A673 (cell line): ENCODE measurements around the gene NPBWR2. TPM values are rescaled to one million over a fixed set of nuclear protein-coding genes. Genes with fewer than 3 reads are reported as not detected.

Experiments used
- BruUV-seq: library from RNA; stranded (reverse); fragments of 400-500 nt; replicated peaks from 2 replicates; lab custom pipeline; 2021; lab: Mats Ljungman, UMichigan
- CTCF ChIA-PET: fragments of 300-600 bp; sonication (Branson Sonifier 250); formaldehyde crosslinking; loops from one replicate; lab custom pipeline; 2022; ENCODE audit warnings: antibody characterized with exemption; lab: Charles Lee
- POLR2A ChIA-PET: fragments of 300-600 bp; sonication (Branson Sonifier 250); formaldehyde crosslinking; loops from one replicate; lab custom pipeline; 2022; ENCODE audit warnings: antibody characterized with exemption; ENCODE audit not compliant: low non-redundant PET; lab: Charles Lee
- DNase-seq: peaks from one replicate; pipeline ENCODE4 v3.0.0-alpha.2; 2015; ENCODE audit warnings: low spot score
- H3K27ac ChIP-seq: fragments of 200-600 bp; sonication (generic); 2 replicates; pipeline ENCODE4 v1.5.1; 2016; ENCODE audit warnings: mixed run types, low read depth, mild to moderate bottlenecking, mixed read lengths, antibody characterized with exemption, low read length; ENCODE audit not compliant: poor library complexity, severe bottlenecking
- H3K27me3 ChIP-seq: fragments of 200-600 bp; sonication (generic); replicated peaks from 2 replicates; pipeline ENCODE4 v1.6.1; 2017; ENCODE audit warnings: mixed run types, low read depth, mild to moderate bottlenecking, mixed read lengths, antibody characterized with exemption, low read length; ENCODE audit not compliant: insufficient read depth, poor library complexity
- H3K36me3 ChIP-seq: fragments of 200-600 bp; sonication (generic); 2 replicates; pipeline ENCODE4 v1.6.1; 2016; ENCODE audit warnings: mixed run types, mild to moderate bottlenecking, mixed read lengths, antibody characterized with exemption, low read length; ENCODE audit not compliant: insufficient read depth, poor library complexity, severe bottlenecking
- H3K4me1 ChIP-seq: fragments of 200-600 bp; sonication (generic); 2 replicates; pipeline ENCODE4 v1.6.1; 2017; ENCODE audit warnings: mixed run types, mild to moderate bottlenecking, mixed read lengths, antibody characterized with exemption, low read length; ENCODE audit not compliant: insufficient read depth, poor library complexity, severe bottlenecking
- H3K4me3 ChIP-seq: fragments of 200-600 bp; sonication (generic); 2 replicates; pipeline ENCODE4 v1.5.1; 2016; ENCODE audit warnings: low read depth, mixed run types, mild to moderate bottlenecking, mixed read lengths, low read length; ENCODE audit not compliant: poor library complexity, severe bottlenecking
- H3K9me3 ChIP-seq: fragments of 200-600 bp; sonication (generic); 2 replicates; pipeline ENCODE4 v1.6.1; 2016; ENCODE audit warnings: mixed run types, low read depth, mild to moderate bottlenecking, mixed read lengths, antibody characterized with exemption, low read length; ENCODE audit not compliant: poor library complexity, severe bottlenecking
- EZH2 ChIP-seq: fragments of 200-600 bp; sonication (generic); IDR thresholded peaks from 2 replicates; pipeline ENCODE4 v1.6.1; 2017; ENCODE audit warnings: borderline replicate concordance, low read depth, mild to moderate bottlenecking, mixed read lengths, antibody characterized with exemption, low read length; ENCODE audit not compliant: poor library complexity, severe bottlenecking
- intact Hi-C: fragments of 100-400 bp; cut with micrococcal nuclease; formaldehyde crosslinking; loops from one replicate; pipeline ENCODE4 v1.10.0; 2022; ENCODE audit not compliant: unreplicated experiment
- total RNA-seq: library from RNA; stranded (reverse); gene quantifications from 2 replicates; pipeline ENCODE4 v1.2.3, GENCODE V29; 2021
- TF ChIP-seq, protein P1 (sequence below): fragments of 300-800, 200-600 bp; sonication (generic); conservative IDR thresholded peaks from 2 replicates; pipeline ENCODE4 v1.5.1; 2017; ENCODE audit warnings: low read depth, mild to moderate bottlenecking, antibody characterized with exemption, low read length, moderate library complexity, mixed read lengths

NPBWR2 gene
- total RNA-seq, 1 experiment from 2014 or later: not detected

DNA sequence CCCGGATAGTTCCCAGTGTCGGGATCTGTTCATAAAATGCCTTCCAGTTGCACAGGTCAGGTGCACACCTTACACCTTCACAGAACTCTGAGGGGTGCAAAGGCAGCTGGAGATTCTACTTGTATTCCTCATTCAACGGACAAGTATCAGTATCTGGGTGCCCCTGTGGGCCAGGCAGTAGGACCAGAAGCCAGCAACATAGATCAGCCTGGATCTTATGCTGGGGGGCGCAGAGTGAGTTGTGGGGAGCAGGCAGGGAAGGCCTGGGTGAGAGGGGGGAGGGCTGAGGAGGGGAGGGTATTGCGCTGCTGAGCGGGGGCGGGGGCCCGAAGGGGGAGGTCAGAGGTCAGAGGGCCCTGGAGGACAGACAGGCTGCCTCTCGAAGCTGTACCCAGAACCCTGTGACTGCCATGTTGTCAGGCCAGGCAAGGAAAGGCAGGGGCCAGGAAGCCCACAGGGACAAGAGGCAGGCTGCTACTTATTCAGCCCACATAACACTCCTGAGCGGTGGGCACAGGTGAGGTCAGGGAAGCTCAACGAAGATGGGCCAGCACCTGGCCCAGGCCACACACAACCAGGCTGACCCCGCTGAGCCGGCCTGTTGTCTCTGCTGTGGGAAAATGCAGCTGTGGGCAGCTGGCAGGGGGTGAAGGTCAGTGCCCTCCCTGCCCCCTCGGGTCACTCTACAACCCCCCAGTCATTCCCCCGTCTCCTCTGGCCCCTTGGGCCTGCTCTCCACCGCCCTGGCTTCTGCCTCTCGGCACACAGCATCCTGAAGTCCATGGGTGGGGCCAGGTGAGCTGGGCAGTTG is 26.3 kb downstream of the NPBWR2 start:
- peaks cover 24% of the 10 kb centered on the region for H3K4me1 ChIP-seq
- H3K27ac ChIP-seq: no peak overlapping the region
- no peak for TF ChIP-seq EZH2
- TF ChIP-seq, protein P1, sequence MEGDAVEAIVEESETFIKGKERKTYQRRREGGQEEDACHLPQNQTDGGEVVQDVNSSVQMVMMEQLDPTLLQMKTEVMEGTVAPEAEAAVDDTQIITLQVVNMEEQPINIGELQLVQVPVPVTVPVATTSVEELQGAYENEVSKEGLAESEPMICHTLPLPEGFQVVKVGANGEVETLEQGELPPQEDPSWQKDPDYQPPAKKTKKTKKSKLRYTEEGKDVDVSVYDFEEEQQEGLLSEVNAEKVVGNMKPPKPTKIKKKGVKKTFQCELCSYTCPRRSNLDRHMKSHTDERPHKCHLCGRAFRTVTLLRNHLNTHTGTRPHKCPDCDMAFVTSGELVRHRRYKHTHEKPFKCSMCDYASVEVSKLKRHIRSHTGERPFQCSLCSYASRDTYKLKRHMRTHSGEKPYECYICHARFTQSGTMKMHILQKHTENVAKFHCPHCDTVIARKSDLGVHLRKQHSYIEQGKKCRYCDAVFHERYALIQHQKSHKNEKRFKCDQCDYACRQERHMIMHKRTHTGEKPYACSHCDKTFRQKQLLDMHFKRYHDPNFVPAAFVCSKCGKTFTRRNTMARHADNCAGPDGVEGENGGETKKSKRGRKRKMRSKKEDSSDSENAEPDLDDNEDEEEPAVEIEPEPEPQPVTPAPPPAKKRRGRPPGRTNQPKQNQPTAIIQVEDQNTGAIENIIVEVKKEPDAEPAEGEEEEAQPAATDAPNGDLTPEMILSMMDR: no peak
- peaks cover 15% of the 10 kb centered on the region for H3K27me3 ChIP-seq
- CTCF ChIA-PET: no interaction called here
- DNase-seq: no peak
- intact Hi-C loops: no loop called here
- H3K36me3 ChIP-seq: no peaks in the 10 kb centered on the region
- POLR2A ChIA-PET: no interaction called here
- H3K9me3 ChIP-seq: no peaks in the 10 kb centered on the region
- H3K4me3 ChIP-seq: peak overlapping the region; percentile 82
- BruUV-seq: no TSS peak

DNA sequence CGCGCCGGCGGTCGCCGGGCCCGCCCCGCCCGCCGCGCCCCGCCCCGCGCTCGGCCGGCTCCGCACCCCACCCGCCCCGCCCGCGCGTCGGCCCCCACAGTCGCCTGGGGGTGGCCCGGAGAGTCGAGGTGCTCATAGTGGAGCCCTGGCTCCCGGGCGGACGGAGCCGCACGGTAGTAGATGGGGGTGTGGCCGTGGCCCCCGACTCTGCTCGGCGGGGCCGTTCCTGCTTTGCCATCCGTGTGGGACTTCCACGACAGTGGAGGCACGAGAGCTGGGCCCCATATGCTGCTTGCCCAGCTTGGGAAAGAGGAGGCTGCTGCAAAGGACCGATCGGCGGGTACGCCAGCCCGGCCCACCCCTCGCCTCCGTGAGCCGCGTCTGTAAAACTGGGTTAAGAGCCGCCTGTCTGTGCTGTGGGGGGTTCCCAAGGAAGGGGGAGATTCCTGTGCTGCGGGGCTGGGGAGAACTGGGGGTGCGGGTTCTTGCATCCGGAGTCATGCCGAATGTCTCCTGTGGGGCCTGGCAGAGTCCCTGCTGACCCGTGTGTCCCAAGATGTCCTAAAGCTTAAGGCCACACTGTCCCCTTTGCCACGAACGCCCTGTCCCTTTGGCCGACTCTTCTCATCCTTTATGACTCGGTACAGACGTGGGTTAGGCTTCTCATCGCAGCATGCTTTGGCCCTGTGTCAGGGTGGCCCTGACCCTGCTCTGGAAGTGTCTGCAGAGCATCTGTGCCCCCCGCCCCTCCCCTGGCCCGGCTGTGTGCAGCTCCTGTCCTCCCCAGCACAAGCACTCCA is 27.2 kb downstream of the NPBWR2 start, which contains the start of gene OPRL1:
Gene OPRL1 (plus strand): TSS at position 70 of the 800 bp plus-strand sequence. CDS start 12,639 bp downstream, outside the sequence.
- TF ChIP-seq EZH2: no peak
- TF ChIP-seq, protein P1: no peak
- CTCF ChIA-PET: no interaction called here
- Histone ChIP-seq H3K4me3 (peak within 1 kb of the TSS; percentile 82), H3K27ac (peak within 1 kb of the TSS; percentile 66), H3K27me3 (peaks cover 13% of the 10 kb centered on the region), H3K36me3 (no peaks in the 10 kb centered on the region), H3K9me3 (no peaks in the 10 kb centered on the region), H3K4me1 (peaks cover 24% of the 10 kb centered on the region)
- peak; percentile 52 for DNase-seq
- no TSS peak for BruUV-seq
- intact Hi-C loops: no loop called here
- POLR2A ChIA-PET: no interaction called here

DNA sequence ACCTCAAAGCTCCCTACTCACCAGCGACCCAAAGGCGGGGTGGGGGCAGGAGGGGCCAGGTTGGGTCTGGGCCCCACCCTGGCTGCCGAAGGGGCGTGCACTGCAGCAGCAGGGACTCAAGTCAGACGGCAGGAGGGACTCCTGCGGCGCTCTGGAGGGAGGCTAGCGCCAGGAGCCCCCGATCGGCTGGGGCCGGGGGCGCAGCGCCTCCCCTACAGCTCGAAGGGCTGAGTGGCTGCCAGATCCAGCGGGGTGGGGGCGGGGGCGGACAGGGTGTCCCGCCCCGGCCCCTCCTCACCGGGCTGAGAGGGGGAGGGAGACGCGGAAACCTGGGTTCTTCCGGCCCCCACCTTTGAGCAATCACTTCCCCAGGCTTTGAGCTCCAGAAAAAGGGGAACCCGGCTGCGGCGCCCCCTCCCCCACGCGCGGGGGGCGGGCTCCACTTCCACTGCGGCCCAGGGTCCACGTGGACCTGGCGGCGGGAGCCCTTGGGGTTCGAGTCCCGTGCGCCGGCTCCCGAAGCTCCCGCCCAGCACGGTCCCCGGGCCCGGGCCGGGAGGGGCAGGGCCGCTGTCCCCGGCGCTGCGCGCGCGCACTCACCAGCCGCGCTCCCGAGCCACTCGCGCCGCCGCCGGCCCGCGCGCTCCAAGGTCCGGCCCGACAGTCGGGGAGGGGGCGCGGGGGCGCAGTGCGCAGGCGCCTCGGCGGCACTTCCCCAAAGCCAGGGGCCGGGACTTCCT is 27.9 kb downstream of the NPBWR2 start, which contains the start of gene RGS19:
Gene RGS19 (minus strand): TSS at position 246 of the 740 bp plus-strand sequence. CDS start 2,632 bp downstream, outside the sequence.
- no TSS peak for BruUV-seq
- DNase-seq: peak; percentile 71
- peak within 1 kb of the TSS; percentile 82 for H3K4me3 ChIP-seq
- H3K27me3 ChIP-seq: peaks cover 5% of the 10 kb centered on the region
- CTCF ChIA-PET: interaction anchor here (0.6 kb wide), 1 partner anchor 52 kb away, joined by 3 read pairs; no protein-coding TSS in a partner anchor
- H3K27ac ChIP-seq: peak within 1 kb of the TSS; percentile 66
- POLR2A ChIA-PET: no interaction called here
- no peaks in the 10 kb centered on the region for H3K36me3 ChIP-seq
- TF ChIP-seq, protein P1: no peak
- no peak for TF ChIP-seq EZH2
- intact Hi-C loops: no loop called here
- peaks cover 24% of the 10 kb centered on the region for H3K4me1 ChIP-seq
- H3K9me3 ChIP-seq: no peaks in the 10 kb centered on the region
